Measurements from ENCODE around the gene SLC6A4. TPM values are rescaled to one million over a fixed set of nuclear protein-coding genes. Genes with fewer than 3 reads are reported as not detected.

Gene SLC6A4
- polyA plus RNA-seq, 1 of the 3 experiments (the other 2 are of a cell fraction): 0.12 TPM

GRCh38 chr17:30160419-30161172, 74.9 kb downstream of the SLC6A4 start:
- no peak overlapping the region for H3K4me3 ChIP-seq (ENCODE audit: low read depth in 2 of 2, low read length in 1 of 2)
- peaks cover 17% of the 10 kb centered on the region; the same call in 1 of the 2 replicates for H3K9me3 ChIP-seq
- peaks cover 7 to 71% of the 10 kb centered on the region in 2 experiments for H3K36me3 ChIP-seq (replicated peaks in 1 of 2; ENCODE audit: control insufficient read depth in 1 of 2, insufficient read depth in 2 of 2, low read length in 1 of 2)
- H2AFZ ChIP-seq (ENCODE audit: low read depth): no peak overlapping the region
- peaks cover 100% of the 10 kb centered on the region for H3K79me2 ChIP-seq (ENCODE audit: insufficient read depth)
- no peaks in the 10 kb centered on the region for H3K27me3 ChIP-seq (ENCODE audit: insufficient read depth)
- POLR2A ChIA-PET: no interaction called here
- no peak overlapping the region for H3K9ac ChIP-seq
- no peak for DNase-seq
- no peak overlapping the region for H3K4me2 ChIP-seq
- H3K9me2 ChIP-seq: no peaks in the 10 kb centered on the region
- no peak for TF ChIP-seq FOSL2 (IDR thresholded peaks at IDR 0.05; ENCODE audit: borderline replicate concordance, low read depth)
- no peak for TF ChIP-seq ZBTB33 (IDR thresholded peaks at IDR 0.05; ENCODE audit: borderline replicate concordance, low read depth)
- no peak for TF ChIP-seq RFX5 (IDR thresholded peaks at IDR 0.05; ENCODE audit: low read length)
- no peak for TF ChIP-seq GATA2 (CRISPR knock-in tag; IDR thresholded peaks at IDR 0.05)
- TF ChIP-seq JUND (IDR thresholded peaks at IDR 0.05): no peak
- no peak for TF ChIP-seq GABPA (IDR thresholded peaks at IDR 0.05; ENCODE audit: low read depth)
- TF ChIP-seq EZH2phosphoT487 (IDR thresholded peaks at IDR 0.05; ENCODE audit: borderline replicate concordance, low read depth): no peak
- no peak for TF ChIP-seq ELF1 (IDR thresholded peaks at IDR 0.05)
- TF ChIP-seq PBX3 (IDR thresholded peaks at IDR 0.05): no peak
- no peak for TF ChIP-seq RXRA (IDR thresholded peaks at IDR 0.05; ENCODE audit: borderline replicate concordance, low read depth)
- no peak for TF ChIP-seq SIN3A (IDR thresholded peaks at IDR 0.05; ENCODE audit: borderline replicate concordance, low read depth, low read length)
- TF ChIP-seq TAF1 (IDR thresholded peaks at IDR 0.05; ENCODE audit: borderline replicate concordance, low read depth, low read length): no peak
- TF ChIP-seq CHD2 (IDR thresholded peaks at IDR 0.05; ENCODE audit: low read length, partially characterized antibody): no peak
- TF ChIP-seq TCF12 (IDR thresholded peaks at IDR 0.05): no peak
- TF ChIP-seq MAX (IDR thresholded peaks at IDR 0.05; ENCODE audit: low read depth): no peak
- H3K4me1 ChIP-seq (ENCODE audit: control insufficient read depth in 1 of 2, insufficient read depth in 2 of 2, low read depth in 1 of 2, low read length in 1 of 2): no peaks in the 10 kb centered on the region; a peak in 1 of 4 replicates
- peaks cover 8% of the 10 kb centered on the region for H3F3A ChIP-seq (replicated peaks; ENCODE audit: insufficient read depth)
- CTCF ChIA-PET: no interaction called here
- peaks cover 14% of the 10 kb centered on the region; the same call in 1 of the 2 replicates for H4K20me1 ChIP-seq (ENCODE audit: insufficient read depth)
- WGBS (ENCODE audit: low lambda C conversion rate): 97% methylated on average over 3 of the region's 3 CpGs
- no peak overlapping the region for H3K27ac ChIP-seq (ENCODE audit: low read depth in 2 of 2, low read length in 1 of 2)
